Fibroblast of skin of left quadriceps (primary cell): Measurements from ENCODE around the gene CNBD2.
"Not testable (repeated sequence)": the region's sequence is repeated elsewhere in the genome, so short reads cannot be mapped to it uniquely, and the experiment has no call there.

Source experiments
- DNase-seq, 2 experiments: peaks; one replicate each; pipeline ENCODE4 v3.0.0-alpha.2; 2013; ENCODE audit warnings: low read depth in 2 of 2

The CNBD2 gene

DNA sequence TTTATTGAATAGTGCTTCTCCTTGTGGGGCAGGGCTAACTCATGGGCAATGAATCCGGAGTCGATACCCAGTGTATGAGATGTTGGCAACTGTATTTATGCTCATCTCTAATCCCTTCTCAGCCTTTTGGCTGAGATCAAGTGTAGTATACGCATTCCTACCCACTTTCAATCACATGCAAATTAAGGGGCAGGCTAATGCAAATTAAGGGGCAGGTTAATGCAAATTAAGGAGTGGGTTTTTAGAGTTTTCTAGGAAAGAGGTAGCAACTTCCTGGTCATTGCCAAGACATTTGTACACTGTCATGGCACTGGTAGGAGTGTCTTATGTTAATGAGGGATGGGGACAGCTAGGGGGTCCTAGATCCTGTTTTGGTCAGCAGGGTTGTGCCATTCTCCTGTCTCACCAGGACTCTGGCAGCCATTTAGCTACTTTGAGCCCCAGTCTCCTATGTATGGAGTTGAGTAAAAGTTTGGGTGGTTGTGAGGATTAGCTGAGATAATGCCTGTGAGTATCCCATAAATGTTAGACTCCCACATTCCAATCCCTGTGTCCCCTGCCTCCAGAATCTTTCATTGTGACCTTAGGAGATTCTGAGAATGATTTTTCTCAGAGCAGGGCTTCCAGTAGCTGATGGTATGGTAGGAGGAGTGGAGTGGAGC is at the start of gene CNBD2:
CNBD2 (plus strand) TSS at position 612 of the 662 bp plus-strand sequence. CDS start 173 bp downstream, outside the sequence.
- DNase-seq: no peak

DNA sequence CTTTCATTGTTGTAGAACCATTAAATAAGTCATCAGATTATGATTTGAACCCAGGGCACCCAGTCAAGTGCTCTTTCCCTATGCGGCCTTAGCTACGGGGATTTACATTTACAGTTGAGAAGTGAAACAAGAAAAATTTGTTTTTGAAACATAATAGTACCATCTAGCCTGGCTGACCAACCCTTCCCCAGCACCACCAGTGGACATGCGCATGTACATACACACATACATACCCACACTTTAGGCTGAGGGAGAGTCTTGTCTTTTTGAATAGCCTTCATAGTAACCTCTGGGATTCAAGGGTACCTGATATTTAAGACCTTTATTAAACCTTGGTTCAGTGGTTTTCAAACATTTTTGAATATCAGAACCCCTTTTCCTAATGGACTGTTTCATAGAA is 47.9 kb upstream of the CNBD2 start:
- no peak for DNase-seq

GRCh38 chr20:35929301-35929700 is 39.1 kb upstream of the CNBD2 start:
- no peak for DNase-seq

GRCh38 chr20:35934050-35934449 is 34.3 kb upstream of the CNBD2 start:
- DNase-seq: no peak

- no peak for DNase-seq
Measured at GRCh38 chr20:35939264-35939663, 29.1 kb upstream of the CNBD2 start.

- no peak for DNase-seq
Measured at GRCh38 chr20:35941620-35942019, 26.8 kb upstream of the CNBD2 start.

DNA sequence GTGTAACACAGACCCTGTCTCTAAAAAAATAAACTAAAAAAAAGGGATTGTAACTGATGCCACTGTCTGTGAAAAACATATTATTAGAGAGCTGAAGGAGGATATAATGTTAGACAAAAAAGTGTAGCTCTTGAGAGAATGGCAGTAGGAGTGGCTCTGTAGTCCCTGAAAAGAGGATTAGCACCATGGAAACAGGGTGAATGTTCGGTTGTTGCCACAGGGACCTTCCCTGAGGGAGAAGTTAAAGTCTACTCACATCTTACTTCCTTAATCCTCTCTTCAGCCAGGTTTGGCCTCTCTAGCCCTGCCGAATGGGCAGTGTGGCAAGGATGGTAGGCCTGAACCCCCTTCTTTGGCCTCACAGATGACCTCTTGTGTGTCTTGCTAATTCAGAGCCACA is 26.1 kb upstream of the CNBD2 start:
- DNase-seq: no peak

DNA sequence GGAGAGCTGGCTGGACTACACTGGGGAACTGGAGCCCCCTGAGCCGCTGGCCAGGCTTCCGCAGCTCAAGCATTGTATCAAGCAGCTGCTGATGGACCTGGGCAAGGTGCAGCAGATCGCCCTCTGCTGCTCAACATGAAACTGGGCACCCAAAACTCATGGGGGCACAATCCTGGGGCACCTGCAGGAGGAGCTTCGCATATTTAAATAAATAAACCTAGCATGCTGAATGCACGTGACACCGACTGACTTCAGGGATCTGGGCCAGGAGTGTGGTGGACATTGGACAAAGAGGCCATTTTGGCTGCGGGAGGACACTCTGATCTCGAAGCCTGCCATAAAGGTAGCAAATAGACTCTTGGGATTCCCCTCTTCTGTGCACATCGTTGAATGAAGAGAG is 20.9 kb upstream of the CNBD2 start:
- no peak for DNase-seq

- no peak for DNase-seq
Measured at GRCh38 chr20:35947907-35948306, 20.5 kb upstream of the CNBD2 start.

DNA sequence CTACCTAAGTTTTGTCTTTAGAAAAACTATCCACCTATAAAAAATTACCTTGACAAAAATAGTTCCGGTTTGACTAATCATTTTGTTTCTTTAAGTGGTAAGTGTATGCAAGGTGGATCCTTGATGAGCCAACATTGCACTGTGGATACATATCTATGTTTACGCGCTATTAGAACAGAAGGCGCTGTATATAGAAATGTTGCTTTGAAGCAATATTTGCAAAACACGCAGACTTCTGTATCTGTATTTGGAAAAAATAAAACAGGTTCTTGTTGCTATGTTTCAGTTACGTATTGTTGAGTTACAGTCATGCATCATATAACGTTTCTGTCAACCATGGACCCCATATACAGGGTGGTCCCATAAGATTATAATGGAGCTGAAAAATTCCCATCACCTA is 18.3 kb upstream of the CNBD2 start:
- no peak for DNase-seq

DNA sequence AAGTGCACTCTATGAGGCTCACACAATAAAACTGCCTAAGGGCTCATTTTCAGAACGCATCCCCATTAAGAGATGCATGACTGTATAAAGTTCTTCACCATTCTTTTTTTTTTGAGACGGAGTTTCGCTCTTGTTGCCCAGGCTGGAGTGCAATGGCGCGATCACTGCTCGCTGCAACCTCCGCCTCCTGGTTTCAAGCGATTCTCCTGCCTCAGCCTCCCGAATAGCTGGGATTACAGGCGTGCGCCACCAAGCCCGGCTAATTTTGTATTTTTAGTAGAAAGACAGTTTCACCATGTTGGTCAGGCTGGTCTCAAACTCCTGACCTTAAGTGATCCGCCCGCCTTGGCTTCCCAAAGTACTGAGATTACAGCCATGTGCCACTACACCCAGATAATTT is 16.3 kb upstream of the CNBD2 start:
- not testable (repeated sequence) for DNase-seq

DNA sequence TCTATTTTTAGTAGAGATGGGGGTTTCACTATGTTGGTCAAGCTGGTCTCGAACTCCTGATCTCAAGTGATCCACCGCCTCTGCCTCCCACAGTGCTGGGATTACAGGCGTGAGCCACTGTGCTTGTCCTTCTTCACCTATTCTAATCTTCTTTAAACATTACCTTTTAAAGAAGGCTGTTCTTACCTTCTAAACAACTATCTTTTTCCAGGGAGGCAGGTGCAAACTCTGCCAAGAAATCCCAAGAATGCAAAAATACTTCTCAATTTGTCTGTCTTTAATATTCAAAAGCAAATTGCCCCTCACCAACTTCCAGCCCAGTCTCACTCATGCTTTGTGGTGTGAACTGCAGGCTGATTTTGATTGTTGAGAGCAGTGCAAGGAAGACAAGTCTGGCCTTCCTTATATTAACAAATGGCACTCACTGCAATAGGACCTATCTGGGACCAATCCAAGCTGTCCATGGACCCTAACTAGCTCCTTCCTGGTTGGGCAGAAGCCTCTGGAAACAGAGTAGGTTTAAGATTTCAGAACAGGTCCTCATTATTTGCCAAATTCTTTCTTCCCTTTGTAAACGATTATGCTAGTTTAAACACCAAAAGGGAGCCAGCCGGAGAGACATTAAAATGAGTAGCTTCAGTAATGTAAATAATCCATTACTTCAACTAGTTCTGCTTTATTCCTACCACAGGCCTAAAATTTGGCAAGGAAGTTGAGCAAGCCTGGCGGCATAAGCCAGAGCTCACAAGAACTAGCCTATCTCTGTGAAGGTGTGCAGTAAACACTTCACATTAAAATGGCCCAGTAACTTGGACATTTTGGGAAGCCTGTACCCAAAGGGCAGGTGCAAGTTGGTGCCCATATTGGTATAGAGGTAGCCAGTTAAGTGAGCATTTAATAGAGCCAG is 15.7 kb upstream of the CNBD2 start:
- no peak for DNase-seq

DNA sequence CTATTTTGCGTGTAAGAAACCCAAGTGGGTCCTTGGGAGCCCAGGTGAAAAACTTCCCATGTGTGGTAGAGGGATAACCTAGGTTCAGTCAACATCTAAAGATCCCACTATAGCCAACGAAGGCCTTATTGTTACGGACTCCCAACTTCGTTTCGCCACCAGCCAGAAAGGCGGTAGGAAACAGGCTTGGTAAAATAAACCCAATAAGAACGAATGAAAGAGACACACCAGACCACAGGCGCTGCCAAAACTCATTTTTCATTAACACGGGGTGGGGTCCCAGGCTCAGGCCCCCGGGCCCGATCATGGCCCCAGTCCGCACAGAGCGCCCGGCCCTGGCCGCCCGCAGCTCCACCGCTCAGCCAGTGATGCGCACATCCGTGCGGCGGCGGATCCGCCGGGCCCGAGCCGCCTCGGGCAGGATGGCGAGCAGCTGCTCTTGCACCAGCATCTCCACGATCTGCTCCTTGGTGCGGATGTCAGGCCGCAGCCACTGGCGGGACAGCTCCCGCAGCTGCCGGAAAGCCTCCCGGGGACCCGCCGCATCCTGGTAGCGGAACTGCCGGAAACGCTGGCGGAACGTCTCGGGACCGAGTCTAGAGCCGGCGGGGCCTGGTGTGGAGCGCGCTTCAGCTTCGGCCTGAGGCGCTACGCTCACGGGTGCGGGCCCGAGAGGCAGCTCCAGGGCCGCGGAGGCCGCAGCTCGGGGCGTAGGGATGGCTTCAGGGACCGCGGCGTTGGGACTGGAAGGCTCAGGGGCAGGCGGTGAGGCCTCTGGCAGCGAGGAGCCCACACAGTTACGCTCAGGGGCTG is 14.8 kb upstream of the CNBD2 start:
- DNase-seq: no peak

DNA sequence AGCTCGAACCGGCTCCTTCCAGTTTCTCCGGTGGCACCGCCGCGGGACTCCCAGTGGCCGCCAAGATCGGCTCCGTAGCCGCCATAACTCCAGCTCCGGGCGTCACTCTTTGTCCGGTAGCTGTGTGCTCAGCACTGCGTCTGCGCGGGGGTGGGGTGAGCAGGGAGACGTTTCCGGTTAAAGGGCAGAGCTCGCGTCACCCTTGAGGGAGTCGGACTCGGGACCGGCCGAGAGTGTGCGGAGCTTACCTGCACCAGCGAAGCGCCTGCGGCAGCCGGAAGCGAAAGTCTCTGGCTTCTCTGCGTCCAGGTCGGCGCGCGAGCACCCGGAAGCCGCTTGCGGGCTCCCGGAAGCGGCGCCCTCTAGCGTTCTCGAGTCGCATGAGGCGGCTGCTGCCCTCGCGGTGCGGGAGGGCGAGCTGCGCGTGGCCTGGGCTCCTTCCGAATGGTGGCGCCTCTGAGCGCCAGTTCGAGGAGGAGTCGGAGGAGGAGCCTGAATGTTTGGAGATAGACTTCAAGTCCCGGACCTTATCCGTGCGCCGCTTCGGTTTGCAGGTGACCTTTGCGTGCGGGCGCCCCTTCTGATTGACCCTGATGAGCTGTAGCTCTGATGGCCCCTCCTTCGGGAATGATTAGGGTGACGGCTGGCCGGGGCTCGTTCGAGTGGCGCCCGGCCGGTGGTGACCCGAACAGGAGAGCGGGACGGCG is 14.0 kb upstream of the CNBD2 start, which contains the start of gene SCAND1:
SCAND1 (minus strand) TSS at position 303 of the 707 bp plus-strand sequence; CDS start at position 85, 218 bp downstream.
- peak; percentile 89 for DNase-seq

GRCh38 chr20:35954907-35955251 is 13.5 kb upstream of the CNBD2 start:
- DNase-seq: peak in 1 of 2 experiments; percentile 8

- no peak for DNase-seq
Measured at GRCh38 chr20:35956616-35957015, 11.8 kb upstream of the CNBD2 start.

DNA sequence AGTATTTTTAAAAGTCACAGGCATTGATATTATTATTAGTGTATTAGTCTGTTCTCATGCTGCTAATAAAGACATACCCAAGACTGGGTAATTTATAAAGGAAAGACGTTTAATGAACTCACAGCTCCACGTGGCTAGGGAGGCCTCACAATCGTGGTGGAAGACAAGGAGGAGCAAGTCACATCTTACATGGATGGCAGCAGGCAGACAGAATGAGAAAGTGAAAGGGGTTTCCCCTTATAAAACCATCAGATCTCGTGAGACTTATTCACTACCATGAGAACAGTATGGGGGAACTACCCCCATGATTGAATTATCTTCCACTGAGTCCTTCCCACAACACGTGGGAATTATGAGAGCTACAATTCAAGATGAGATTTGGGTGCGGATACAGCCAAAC is 9.1 kb upstream of the CNBD2 start:
- not testable (repeated sequence) for DNase-seq

GRCh38 chr20:35963878-35964277 is 4.5 kb upstream of the CNBD2 start:
- no peak for DNase-seq

- DNase-seq: no peak
Measured at GRCh38 chr20:35968930-35969329, 540 bp downstream of the CNBD2 start.

GRCh38 chr20:35971981-35972380 is 3.6 kb downstream of the CNBD2 start:
- no peak for DNase-seq

- DNase-seq: no peak
Measured at GRCh38 chr20:35972462-35972861, 4.1 kb downstream of the CNBD2 start.

- no peak for DNase-seq
Measured at GRCh38 chr20:35974256-35974655, 5.9 kb downstream of the CNBD2 start.
